A549 (cell line): ENCODE results near the gene EPDR1. TPM values are rescaled to one million over a fixed set of nuclear protein-coding genes. Genes with fewer than 3 reads are reported as not detected.

Experiments
- ATAC-seq, 2 experiments: fragments of 200-7000 bp in 1 of 2; fragments of >200 bp in 1 of 2; cut with Nextera tagmentation in 1 of 2; cut with Tn5 transposase in 1 of 2; 3 replicates each; pipeline versions ENCODE4 v1.8.0 to v1.9.1; 2018 to 2020; ENCODE audit warnings: mild to moderate bottlenecking in 1 of 2, moderate library complexity in 1 of 2
- CTCF ChIA-PET: fragments of 300-600 bp; sonication (Branson Sonifier 250); formaldehyde crosslinking; extraction: SDS; loops from one replicate; lab custom pipeline; 2021; ENCODE audit warnings: antibody characterized with exemption, inconsistent platforms; lab: Yijun Ruan, JAX
- POLR2A ChIA-PET: fragments of 350-600 bp; formaldehyde crosslinking; extraction: SDS; loops from one replicate; lab custom pipeline; 2021; ENCODE audit warnings: antibody characterized with exemption, inconsistent platforms; lab: Yijun Ruan, JAX
- DNase-seq, 2 experiments: peaks; one replicate each; pipeline versions ENCODE4 v3.0.0 to v3.0.0-alpha.2; 2011 to 2016; ENCODE audit warnings: low read depth in 1 of 2, low spot score in 1 of 2
- FAIRE-seq: peaks from 2 replicates; lab custom pipeline; 2011; peaks lifted over from hg19 to GRCh38; lab: Jason Lieb, UNC
- H3K27ac ChIP-seq, 2 experiments: fragments of >200 bp; sonication (Bioruptor Twin); formaldehyde crosslinking; 3 replicates each; pipeline ENCODE4 v1.5.1; 2016 to 2017
- H3K4me1 ChIP-seq: fragments of >200 bp; sonication (Bioruptor Twin); formaldehyde crosslinking; 3 replicates; pipeline ENCODE4 v1.6.1; 2016
- H3K4me2 ChIP-seq: fragments of >200 bp; sonication (Bioruptor Twin); formaldehyde crosslinking; 3 replicates; pipeline ENCODE4 v1.6.1; 2016
- H3K4me3 ChIP-seq: fragments of >200 bp; sonication (Bioruptor Twin); formaldehyde crosslinking; 3 replicates; pipeline ENCODE4 v1.5.1; 2016
- H3K9me3 ChIP-seq: fragments of >200 bp; sonication (Bioruptor Twin); formaldehyde crosslinking; 3 replicates; pipeline ENCODE4 v1.6.1; 2016
- BHLHE40 ChIP-seq: IDR thresholded peaks from 2 replicates; pipeline ENCODE4 v1.6.1; 2012; ENCODE audit warnings: low read depth, low read length, inconsistent platforms
- CBX8 ChIP-seq: fragments of 200-600 bp; sonication (generic); IDR thresholded peaks from 2 replicates; pipeline ENCODE4 v1.6.1; 2016
- CEBPB ChIP-seq, 2 experiments: fragments of >200 bp in 1 of 2; sonication (Bioruptor Twin) in 1 of 2; formaldehyde crosslinking in 1 of 2; IDR thresholded peaks; 2 replicates each; pipeline ENCODE4 v1.6.1; 2012 to 2016
- EHMT2 ChIP-seq: fragments of 200-600 bp; sonication (generic); IDR thresholded peaks from 2 replicates; pipeline ENCODE4 v1.6.1; 2016; ENCODE audit warnings: antibody characterized with exemption, low read depth, mild to moderate bottlenecking, moderate library complexity
- FOSB ChIP-seq: fragments of 250-450 bp; sonication (Bioruptor Pico); IDR thresholded peaks from 2 replicates; pipeline ENCODE4 v1.5.0; 2020; ENCODE audit warnings: mild to moderate bottlenecking, moderate library complexity
- FOSL2 ChIP-seq, 2 experiments: fragments of 450-650 bp in 1 of 2; fragments of >200 bp in 1 of 2; sonication (Bioruptor Twin) in 1 of 2; formaldehyde crosslinking; IDR thresholded peaks; 2 replicates each; pipeline versions ENCODE4 v1.5.0 to v1.6.1; 2016 to 2020; ENCODE audit warnings: mild to moderate bottlenecking in 1 of 2, moderate library complexity in 1 of 2
- FOXS1 ChIP-seq: fragments of 250-450 bp; sonication (Bioruptor Pico); IDR thresholded peaks from 2 replicates; pipeline ENCODE4 v1.5.0; 2020; ENCODE audit warnings: mild to moderate bottlenecking, moderate library complexity
- GATA3 ChIP-seq: IDR thresholded peaks from 2 replicates; pipeline ENCODE4 v1.6.1; 2012; ENCODE audit warnings: borderline replicate concordance
- HOXA7 ChIP-seq: fragments of 250-450 bp; sonication (Bioruptor Pico); IDR thresholded peaks from 2 replicates; pipeline ENCODE4 v1.5.0; 2020; ENCODE audit warnings: mild to moderate bottlenecking, moderate library complexity
- HOXB13 ChIP-seq: fragments of 250-450 bp; sonication (Bioruptor Pico); IDR thresholded peaks from 2 replicates; pipeline ENCODE4 v1.5.0; 2020; ENCODE audit warnings: low read depth, mild to moderate bottlenecking, moderate library complexity
- HOXB5 ChIP-seq: fragments of 250-450 bp; sonication (Bioruptor Pico); IDR thresholded peaks from 2 replicates; pipeline ENCODE4 v1.5.0; 2020; ENCODE audit warnings: mild to moderate bottlenecking, moderate library complexity
- KDM1A ChIP-seq: fragments of 200-600 bp; sonication (generic); IDR thresholded peaks from 2 replicates; pipeline ENCODE4 v1.6.1; 2016; ENCODE audit warnings: low read depth, mild to moderate bottlenecking
- KDM5A ChIP-seq: fragments of 200-600 bp; sonication (generic); IDR thresholded peaks from 2 replicates; pipeline ENCODE4 v1.6.1; 2016; ENCODE audit warnings: antibody characterized with exemption, mild to moderate bottlenecking
- MYC ChIP-seq: IDR thresholded peaks from 2 replicates; pipeline ENCODE4 v1.6.1; 2012; ENCODE audit warnings: mild to moderate bottlenecking, inconsistent platforms, low read length, improper control_type of control experiment, borderline replicate concordance
- NFE2L2 ChIP-seq: fragments of 150-350 bp; conservative IDR thresholded peaks from 2 replicates; pipeline ENCODE4 v1.6.1; 2014; ENCODE audit warnings: low read length
- NR3C1 ChIP-seq: fragments of >200 bp; sonication (Bioruptor Twin); formaldehyde crosslinking; IDR thresholded peaks from 3 replicates; pipeline ENCODE4 v1.6.1; 2017
- PHF8 ChIP-seq: fragments of 200-600 bp; sonication (generic); IDR thresholded peaks from 2 replicates; pipeline ENCODE4 v1.6.1; 2016; ENCODE audit warnings: low read depth, mild to moderate bottlenecking, antibody characterized with exemption, moderate library complexity, borderline replicate concordance
- POLR2A ChIP-seq: IDR thresholded peaks from 2 replicates; pipeline ENCODE4 v1.6.1; 2012; ENCODE audit warnings: mild to moderate bottlenecking, low read length
- RFX5 ChIP-seq: fragments of 450-650 bp; IDR thresholded peaks from 2 replicates; pipeline ENCODE4 v1.7.1; 2014; ENCODE audit warnings: antibody characterized with exemption, mild to moderate bottlenecking, moderate library complexity
- SMC3 ChIP-seq: fragments of >200 bp; sonication (Bioruptor Twin); formaldehyde crosslinking; IDR thresholded peaks from 3 replicates; pipeline ENCODE4 v1.6.1; 2018; ENCODE audit warnings: inconsistent platforms
- SREBF2 ChIP-seq: fragments of 450-650 bp; IDR thresholded peaks from 2 replicates; pipeline ENCODE4 v1.6.1; 2014; ENCODE audit warnings: mild to moderate bottlenecking, moderate library complexity
- TFCP2L1 ChIP-seq: fragments of 250-450 bp; sonication (Bioruptor Pico); IDR thresholded peaks from 2 replicates; pipeline ENCODE4 v1.5.0; 2021; ENCODE audit warnings: mild to moderate bottlenecking
- ZFP36 ChIP-seq: fragments of 450-650 bp; IDR thresholded peaks from 2 replicates; pipeline ENCODE4 v1.6.1; 2014; ENCODE audit warnings: borderline replicate concordance; ENCODE audit not compliant: partially characterized antibody
- ZNF302 ChIP-seq: fragments of 250-450 bp; sonication (Bioruptor Pico); IDR thresholded peaks from 2 replicates; pipeline ENCODE4 v1.9.0; 2021; ENCODE audit warnings: inconsistent platforms, mild to moderate bottlenecking, moderate library complexity
- WGBS: methylation state at CpG from one replicate; pipeline ENCODE4 v1.1.6; 2017; ENCODE audit errors: missing lambda C conversion rate; 5-methylcytosine and 5-hydroxymethylcytosine counted together
- polyA plus RNA-seq, 4 experiments: library from polyadenylated mRNA; depleted of rRNA in 3 of 4; stranded (reverse); fragments of >200 nt; fragmentation: RNase III in 1 of 4; extraction: RNeasy Plus Mini Kit Qiagen cat#74134 plus additional on column Dnase treatment in 1 of 4; gene quantifications; 2 replicates in 3 of 4; 3 replicates in 1 of 4; pipeline ENCODE4 v1.2.3, GENCODE V29; 2011 to 2017
- TF ChIP-seq, protein P1 (sequence below): fragments of 250-450 bp; sonication (Bioruptor Pico); IDR thresholded peaks from 2 replicates; pipeline ENCODE4 v1.5.0; 2020; ENCODE audit warnings: low read depth, mild to moderate bottlenecking, moderate library complexity
- TF ChIP-seq, protein P2 (sequence below): IDR thresholded peaks from 2 replicates; pipeline ENCODE4 v1.6.1; 2012
- TF ChIP-seq, protein P3 (sequence below): IDR thresholded peaks from 2 replicates; pipeline ENCODE4 v1.6.1; 2012; ENCODE audit warnings: low read depth, borderline replicate concordance

EPDR1 gene
- polyA plus RNA-seq, 2 of the 4 experiments (the other 2 are of a cell fraction), result 101 to 112 TPM

DNA sequence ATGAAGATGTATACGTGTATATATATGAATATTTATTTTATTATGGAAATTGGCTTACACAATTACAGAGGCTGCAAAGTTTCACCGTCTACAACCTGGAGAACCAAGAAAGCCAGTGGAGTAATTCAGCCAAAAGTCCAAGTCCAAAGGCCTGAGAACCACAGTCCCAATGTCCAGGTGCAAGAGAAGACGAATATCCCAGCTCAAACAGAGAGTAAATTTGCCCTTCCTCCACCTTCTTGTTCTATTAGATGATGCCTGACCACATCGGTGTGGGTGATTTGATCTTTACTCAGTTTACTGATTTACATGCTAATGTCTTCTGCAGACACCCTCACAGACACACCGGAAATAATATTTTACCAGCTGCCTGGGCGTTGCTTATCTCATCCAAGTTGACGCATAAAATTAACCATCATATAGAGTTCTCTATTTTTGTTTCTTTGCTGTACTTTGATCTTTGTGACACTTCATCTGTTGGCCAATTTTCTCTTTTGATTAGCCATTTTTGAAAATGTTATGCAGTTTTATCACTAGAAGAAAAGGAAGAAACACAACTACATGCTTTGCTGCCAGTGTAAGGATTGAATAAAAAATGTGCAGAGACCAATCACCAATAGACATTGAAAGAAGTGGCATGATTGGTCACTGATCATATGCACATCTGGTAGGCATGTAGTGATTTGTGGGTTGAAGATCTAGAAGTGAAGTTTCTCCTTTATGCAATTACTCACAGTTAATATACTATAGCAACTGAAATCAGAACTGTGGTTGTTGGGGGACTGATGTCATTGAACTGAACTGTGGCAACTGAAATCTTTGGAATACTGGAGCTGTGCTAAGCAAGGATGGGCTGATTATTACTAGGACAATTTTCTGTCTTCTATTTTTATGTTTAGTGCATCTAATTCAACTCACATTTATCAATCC lies 68.5 kb downstream of the EPDR1 start:
- no peak for TF ChIP-seq TFCP2L1
- no peak for TF ChIP-seq SREBF2
- TF ChIP-seq ZNF302 (CRISPR knock-in tag), result no peak
- TF ChIP-seq POLR2A, result no peak
- TF ChIP-seq HOXB5 (CRISPR knock-in tag), result no peak
- TF ChIP-seq CBX8, result no peak
- TF ChIP-seq FOXS1 (CRISPR knock-in tag), result no peak
- TF ChIP-seq NR3C1, result no peak
- TF ChIP-seq, protein P1, sequence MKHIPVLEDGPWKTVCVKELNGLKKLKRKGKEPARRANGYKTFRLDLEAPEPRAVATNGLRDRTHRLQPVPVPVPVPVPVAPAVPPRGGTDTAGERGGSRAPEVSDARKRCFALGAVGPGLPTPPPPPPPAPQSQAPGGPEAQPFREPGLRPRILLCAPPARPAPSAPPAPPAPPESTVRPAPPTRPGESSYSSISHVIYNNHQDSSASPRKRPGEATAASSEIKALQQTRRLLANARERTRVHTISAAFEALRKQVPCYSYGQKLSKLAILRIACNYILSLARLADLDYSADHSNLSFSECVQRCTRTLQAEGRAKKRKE (CRISPR knock-in tag), result no peak
- TF ChIP-seq CEBPB (IDR thresholded peaks at IDR 0.05), result no peak
- TF ChIP-seq FOSL2 (IDR thresholded peaks at IDR 0.05), result no peak
- TF ChIP-seq FOSL2 (CRISPR knock-in tag; IDR thresholded peaks at IDR 0.05), result no peak
- TF ChIP-seq GATA3, result no peak
- TF ChIP-seq BHLHE40, result no peak
- TF ChIP-seq ZFP36, result no peak
- TF ChIP-seq PHF8, result no peak
- no peak for TF ChIP-seq SMC3
- TF ChIP-seq, protein P2, sequence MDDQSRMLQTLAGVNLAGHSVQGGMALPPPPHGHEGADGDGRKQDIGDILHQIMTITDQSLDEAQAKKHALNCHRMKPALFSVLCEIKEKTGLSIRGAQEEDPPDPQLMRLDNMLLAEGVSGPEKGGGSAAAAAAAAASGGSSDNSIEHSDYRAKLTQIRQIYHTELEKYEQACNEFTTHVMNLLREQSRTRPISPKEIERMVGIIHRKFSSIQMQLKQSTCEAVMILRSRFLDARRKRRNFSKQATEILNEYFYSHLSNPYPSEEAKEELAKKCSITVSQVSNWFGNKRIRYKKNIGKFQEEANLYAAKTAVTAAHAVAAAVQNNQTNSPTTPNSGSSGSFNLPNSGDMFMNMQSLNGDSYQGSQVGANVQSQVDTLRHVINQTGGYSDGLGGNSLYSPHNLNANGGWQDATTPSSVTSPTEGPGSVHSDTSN, result no peak
- no peak for TF ChIP-seq FOSB (CRISPR knock-in tag)
- ChIA-PET CTCF (no interaction called here), POLR2A (no interaction called here)
- Histone ChIP-seq H3K27ac (peak overlapping the region in 1 of 2 experiments; percentile 12; a peak in 1 of 6 replicates), H3K9me3 (peaks cover 7% of the 10 kb centered on the region; the same call in 1 of the 3 replicates), H3K4me1 (peaks cover 14% of the 10 kb centered on the region; the same call in 2 of the 3 replicates), H3K4me2 (no peak overlapping the region), H3K4me3 (no peak overlapping the region)
- DNase-seq (no peak), ATAC-seq (no peak), FAIRE-seq (no peak)
- 91% methylated on average over 7 of the region's 7 CpGs for WGBS

DNA sequence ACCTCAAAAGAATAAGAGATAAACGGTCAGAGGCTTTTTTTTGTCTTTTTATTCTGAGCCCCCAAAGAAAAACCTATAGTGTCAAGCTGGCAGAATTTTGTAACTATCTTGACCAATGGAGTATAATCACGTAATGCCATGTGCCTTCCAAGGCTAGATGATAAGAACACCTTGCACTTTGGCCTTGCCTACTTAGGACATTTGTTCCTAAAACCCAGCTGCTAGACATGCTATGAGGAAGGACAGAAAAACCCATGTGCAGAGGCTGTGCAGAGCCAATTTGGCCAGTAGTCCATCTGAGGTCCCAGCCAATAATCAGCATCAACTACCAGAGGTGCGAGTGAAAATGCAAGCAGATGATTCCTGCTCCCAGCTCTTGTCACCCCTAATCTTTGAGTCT lies 69.9 kb downstream of the EPDR1 start:
- Histone ChIP-seq H3K4me3 (no peak overlapping the region), H3K27ac (no peak overlapping the region), H3K4me2 (no peak overlapping the region), H3K4me1 (peaks cover 10% of the 10 kb centered on the region; the same call in 2 of the 3 replicates), H3K9me3 (peaks cover 10% of the 10 kb centered on the region; the same call in 2 of the 3 replicates)
- no peak for ATAC-seq
- WGBS, result 65% methylated on average over 3 of the region's 3 CpGs
- TF ChIP-seq CBX8 (no peak), MYC (no peak), FOXS1 (CRISPR knock-in tag) (no peak), RFX5 (no peak), PHF8 (no peak), KDM5A (no peak), HOXA7 (CRISPR knock-in tag) (no peak), FOSB (CRISPR knock-in tag) (no peak), KDM1A (no peak), EHMT2 (no peak), HOXB13 (CRISPR knock-in tag) (no peak), BHLHE40 (no peak), ZFP36 (no peak), NFE2L2 (no peak)
- TF ChIP-seq, protein P2, result no peak
- TF ChIP-seq, protein P3, sequence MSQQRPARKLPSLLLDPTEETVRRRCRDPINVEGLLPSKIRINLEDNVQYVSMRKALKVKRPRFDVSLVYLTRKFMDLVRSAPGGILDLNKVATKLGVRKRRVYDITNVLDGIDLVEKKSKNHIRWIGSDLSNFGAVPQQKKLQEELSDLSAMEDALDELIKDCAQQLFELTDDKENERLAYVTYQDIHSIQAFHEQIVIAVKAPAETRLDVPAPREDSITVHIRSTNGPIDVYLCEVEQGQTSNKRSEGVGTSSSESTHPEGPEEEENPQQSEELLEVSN, result no peak
- TF ChIP-seq, protein P1 (CRISPR knock-in tag), result no peak
- DNase-seq, result no peak
- CTCF ChIA-PET, result no interaction called here
- no peak for FAIRE-seq
- POLR2A ChIA-PET, result no interaction called here
